GM04504 (cell line): Measurements from ENCODE around the gene SIK3.
"Not testable (repeated sequence)": the region's sequence is repeated elsewhere in the genome, so short reads cannot be mapped to it uniquely, and the experiment has no call there.

Experiments used
- DNase-seq: peaks from one replicate; pipeline ENCODE4 v3.0.0-alpha.2; 2012; ENCODE audit warnings: low read depth

The SIK3 gene

GRCh38 chr11:117098269-117099232 lies at the start of gene SIK3:
Gene SIK3 (minus strand): TSS chr11:117098428. CDS start chr11:117098415, 13 bp downstream.
- DNase-seq, result peak; percentile 80

GRCh38 chr11:117146521-117146920 lies 48.3 kb upstream of the SIK3 start:
- no peak for DNase-seq

GRCh38 chr11:117145393-117145761 lies 47.1 kb upstream of the SIK3 start:
- no peak for DNase-seq

- no peak for DNase-seq
Observed at GRCh38 chr11:117144477-117145392, 46.5 kb upstream of the SIK3 start.

- peak; percentile 74 for DNase-seq
Observed at GRCh38 chr11:117143871-117144476, 45.7 kb upstream of the SIK3 start, which contains the start of gene PAFAH1B2. Gene PAFAH1B2 (plus strand): TSS chr11:117144287. CDS start chr11:117152448, 8,161 bp downstream.

- DNase-seq, result no peak
Observed at GRCh38 chr11:117143390-117143789, 45.2 kb upstream of the SIK3 start.

- DNase-seq, result not testable (repeated sequence)
Observed at GRCh38 chr11:117137223-117138086, 39.2 kb upstream of the SIK3 start.

GRCh38 chr11:117134979-117135378 lies 36.8 kb upstream of the SIK3 start:
- not testable (repeated sequence) for DNase-seq

GRCh38 chr11:117134431-117134830 lies 36.2 kb upstream of the SIK3 start:
- DNase-seq, result no peak

- no peak for DNase-seq
Observed at GRCh38 chr11:117130879-117131278, 32.7 kb upstream of the SIK3 start.

- DNase-seq, result not testable (repeated sequence)
Observed at GRCh38 chr11:117130396-117130795, 32.2 kb upstream of the SIK3 start.

- DNase-seq, result no peak
Observed at GRCh38 chr11:117128289-117128688, 30.1 kb upstream of the SIK3 start.

GRCh38 chr11:117127171-117127901 lies 29.1 kb upstream of the SIK3 start:
- no peak for DNase-seq

- DNase-seq, result no peak
Observed at GRCh38 chr11:117126223-117126965, 28.2 kb upstream of the SIK3 start.

- no peak for DNase-seq
Observed at GRCh38 chr11:117122556-117122955, 24.3 kb upstream of the SIK3 start.

GRCh38 chr11:117121176-117121575 lies 22.9 kb upstream of the SIK3 start:
- DNase-seq, result no peak

- no peak for DNase-seq
Observed at GRCh38 chr11:117117681-117118080, 19.5 kb upstream of the SIK3 start.

GRCh38 chr11:117112939-117113338 lies 14.7 kb upstream of the SIK3 start:
- DNase-seq, result not testable (repeated sequence)

- DNase-seq, result not testable (repeated sequence)
Observed at GRCh38 chr11:117112497-117112896, 14.3 kb upstream of the SIK3 start.
